GM18907 (cell line): Measurements from ENCODE around the gene ZNF138.

Source experiments
- ATAC-seq: cut with Tn5 transposase; IDR thresholded peaks from one replicate; pipeline ENCODE4 v1.9.1; 2021; ENCODE audit warnings: mild to moderate bottlenecking, moderate library complexity; ENCODE audit not compliant: unreplicated experiment

Gene ZNF138

GRCh38 chr7:64874562-64875250 is 80.5 kb downstream of the ZNF138 start:
- no peak for ATAC-seq

DNA sequence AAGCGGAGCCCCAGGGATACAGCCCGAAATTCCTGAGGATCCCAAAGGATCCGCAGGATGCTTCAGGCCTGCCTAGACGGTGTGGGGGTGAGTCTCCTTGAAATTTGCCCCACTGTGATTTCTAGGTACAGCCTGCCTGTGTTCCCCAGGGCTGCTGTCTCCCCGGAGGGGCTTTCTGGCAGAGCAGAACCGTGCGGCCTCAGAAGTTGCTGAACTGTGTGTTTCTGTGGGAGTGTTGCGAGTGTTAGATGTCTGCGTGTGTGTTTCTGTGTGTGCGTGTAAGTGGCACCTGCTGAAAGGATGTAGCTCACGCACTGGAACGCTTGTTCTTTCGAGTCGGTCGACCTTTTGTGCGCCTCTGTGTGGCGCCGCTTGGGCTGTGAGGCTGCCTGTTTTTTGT is 81.0 kb downstream of the ZNF138 start:
- no peak for ATAC-seq

- no peak for ATAC-seq
Measured at GRCh38 chr7:64875658-64876406, 81.6 kb downstream of the ZNF138 start.

DNA sequence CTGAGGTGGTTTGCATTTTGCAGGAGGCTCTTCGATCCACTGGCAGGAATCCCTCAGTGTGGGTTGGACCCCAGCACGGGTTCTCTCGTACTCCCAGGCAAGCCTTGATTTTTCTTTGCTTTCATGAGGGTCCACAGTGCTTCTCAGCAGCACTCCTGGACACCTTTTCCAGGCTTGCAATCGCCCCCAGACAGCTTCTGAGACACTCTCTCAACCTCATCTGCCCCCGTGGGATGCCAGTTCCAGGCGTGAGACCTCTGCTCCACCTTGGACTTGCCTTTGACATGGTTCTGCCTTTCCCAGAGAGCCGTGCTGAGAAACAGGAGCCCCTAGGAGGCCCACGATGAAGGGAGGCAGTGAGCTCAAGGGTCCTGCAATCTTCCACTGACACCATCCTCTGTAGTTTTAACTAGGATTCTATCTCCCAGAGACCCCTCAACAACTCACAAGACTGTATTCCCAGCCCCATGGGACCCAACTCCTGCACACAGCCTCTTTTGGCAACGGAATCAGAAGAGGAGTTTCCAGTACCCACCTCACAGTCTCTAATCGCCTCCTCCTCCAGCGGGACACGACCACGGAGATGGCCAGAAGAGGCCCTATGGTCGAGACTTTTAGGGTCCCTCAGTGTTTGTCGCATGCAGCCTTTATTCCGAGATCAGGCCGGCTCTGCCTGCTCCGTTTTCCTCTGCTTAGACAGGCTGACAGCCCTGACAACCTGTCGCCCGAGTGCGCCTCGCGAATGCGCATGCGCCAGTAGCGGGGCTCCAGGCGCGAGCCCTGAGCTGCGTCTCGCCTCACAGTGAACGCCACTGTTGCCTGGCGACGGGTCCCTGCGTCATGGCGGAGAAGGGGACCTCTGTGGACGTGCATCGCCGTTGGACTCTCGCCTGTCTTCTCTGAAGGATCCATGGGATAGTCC is 82.8 kb downstream of the ZNF138 start:
- ATAC-seq = no peak

DNA sequence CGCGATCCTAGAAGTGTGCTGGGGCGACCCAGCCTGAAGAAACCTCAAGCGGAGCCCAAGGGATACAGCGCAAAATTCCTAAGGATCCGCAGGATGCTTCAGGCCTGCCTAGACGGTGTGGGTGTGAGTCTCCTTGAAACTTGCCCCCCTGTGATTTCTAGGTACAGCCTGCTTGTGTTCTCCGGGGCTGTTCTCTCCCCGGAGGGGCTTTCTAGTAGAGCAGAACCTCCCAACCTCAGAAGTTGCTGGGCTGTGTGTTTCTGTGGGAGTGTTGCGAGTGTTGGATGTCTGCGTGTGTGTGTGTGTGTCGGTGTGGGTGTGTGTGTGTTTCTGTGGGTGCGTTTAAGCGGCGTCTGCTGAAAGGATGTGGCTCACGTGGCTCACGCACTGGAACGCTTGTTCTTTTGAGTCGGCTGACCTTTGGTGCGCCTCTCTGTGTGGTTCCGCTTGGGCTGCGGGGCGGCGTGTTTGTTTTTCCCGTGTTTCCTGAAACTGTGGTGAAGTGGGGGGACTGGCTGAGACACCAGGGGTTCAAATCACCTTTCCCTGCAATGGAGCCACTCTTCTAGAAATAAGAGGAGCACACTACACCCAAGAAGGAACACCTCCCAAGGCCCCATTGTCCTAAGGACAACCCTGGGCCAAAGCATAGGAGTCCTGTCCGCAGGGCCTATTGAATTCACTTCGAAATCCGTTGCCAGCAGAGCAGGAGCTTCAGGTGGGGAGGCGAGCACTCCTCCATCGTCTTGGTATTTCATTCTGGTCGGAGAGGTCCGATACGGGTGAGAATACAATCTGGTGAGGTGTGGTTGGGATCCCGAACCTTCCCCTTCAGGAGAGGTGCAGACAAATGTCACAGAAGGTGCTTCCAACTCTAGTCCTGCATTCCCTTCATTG is 83.7 kb downstream of the ZNF138 start:
- no peak for ATAC-seq

- no peak for ATAC-seq
Measured at GRCh38 chr7:64878684-64879083, 84.5 kb downstream of the ZNF138 start.

DNA sequence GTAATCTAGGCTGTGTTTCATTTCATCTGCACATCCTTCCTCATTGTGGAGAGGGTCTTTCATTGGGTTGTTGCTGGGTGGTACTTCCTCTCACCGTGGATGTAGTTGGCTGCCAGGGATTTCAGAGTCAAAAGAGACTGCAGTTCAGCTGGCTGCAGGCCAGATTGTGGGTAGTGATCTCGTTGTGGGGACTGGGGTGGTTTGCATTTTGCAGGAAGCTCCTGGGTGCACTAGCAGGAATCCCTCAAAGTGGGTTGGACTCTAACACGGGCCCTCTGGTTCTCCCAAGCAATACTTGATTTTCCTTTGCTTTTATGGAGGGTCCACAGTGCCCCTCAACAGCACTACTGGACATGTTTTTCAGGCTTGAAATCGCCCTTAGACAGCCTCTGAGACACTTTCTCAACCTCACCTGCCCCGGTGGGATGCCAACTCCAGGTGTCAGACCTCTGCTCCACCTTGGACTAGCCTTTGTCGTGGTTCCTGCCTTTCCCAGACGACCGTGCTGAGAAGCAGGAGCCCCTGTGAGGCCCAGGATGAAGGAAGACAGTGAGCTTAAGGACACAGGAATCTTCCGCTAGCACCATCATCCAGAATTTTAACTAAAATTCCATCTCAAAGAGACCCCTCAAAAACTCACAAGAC is 85.0 kb downstream of the ZNF138 start:
- no peak for ATAC-seq

- no peak for ATAC-seq
Measured at GRCh38 chr7:64879800-64880199, 85.6 kb downstream of the ZNF138 start.

DNA sequence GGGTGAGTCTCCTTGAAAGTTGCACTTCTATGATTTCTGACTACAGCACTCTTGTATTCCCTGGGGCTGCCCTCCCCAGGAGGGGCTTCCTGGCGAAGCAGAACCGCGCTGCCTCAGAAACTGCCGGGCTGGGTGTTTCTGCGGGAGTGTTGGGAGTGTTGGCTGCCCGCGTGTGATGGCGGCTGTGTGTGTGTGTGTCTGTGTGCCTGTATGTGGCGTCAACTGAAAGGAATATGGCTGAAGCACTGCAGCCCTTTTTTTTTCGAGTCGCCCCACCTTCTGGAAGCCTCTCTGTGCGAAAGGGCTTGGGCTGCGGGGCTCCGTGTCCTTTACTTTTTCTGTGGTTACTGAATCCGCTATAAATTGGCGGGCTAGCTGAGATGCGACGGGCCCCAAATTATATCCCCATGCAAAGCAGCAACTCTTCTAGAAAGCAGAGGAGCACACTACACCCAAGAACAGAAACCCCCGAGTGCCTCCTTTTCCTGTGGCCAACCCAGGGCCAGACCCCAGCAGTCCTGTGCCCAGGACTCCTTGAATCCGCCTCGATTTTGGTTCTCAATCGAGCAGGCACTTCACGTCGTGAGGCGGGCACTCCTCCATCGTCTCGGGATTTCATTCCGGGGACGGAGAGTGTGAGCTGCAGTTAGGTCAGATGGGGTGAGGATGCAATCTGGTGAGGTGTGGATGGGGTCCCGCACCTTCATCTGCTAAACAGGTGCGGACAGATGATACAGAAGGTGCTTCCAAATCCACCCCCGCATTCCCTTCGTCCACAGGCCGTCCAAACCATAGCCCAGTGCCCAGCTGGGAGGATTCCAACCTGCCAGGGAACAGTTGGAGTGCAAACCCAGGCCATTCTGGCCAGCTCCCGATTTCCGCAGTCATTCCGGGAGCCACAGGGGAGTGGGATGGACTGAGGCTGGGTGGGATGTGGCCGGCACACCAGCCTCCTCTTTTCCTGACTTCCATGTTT is 86.4 kb downstream of the ZNF138 start:
- ATAC-seq = no peak

DNA sequence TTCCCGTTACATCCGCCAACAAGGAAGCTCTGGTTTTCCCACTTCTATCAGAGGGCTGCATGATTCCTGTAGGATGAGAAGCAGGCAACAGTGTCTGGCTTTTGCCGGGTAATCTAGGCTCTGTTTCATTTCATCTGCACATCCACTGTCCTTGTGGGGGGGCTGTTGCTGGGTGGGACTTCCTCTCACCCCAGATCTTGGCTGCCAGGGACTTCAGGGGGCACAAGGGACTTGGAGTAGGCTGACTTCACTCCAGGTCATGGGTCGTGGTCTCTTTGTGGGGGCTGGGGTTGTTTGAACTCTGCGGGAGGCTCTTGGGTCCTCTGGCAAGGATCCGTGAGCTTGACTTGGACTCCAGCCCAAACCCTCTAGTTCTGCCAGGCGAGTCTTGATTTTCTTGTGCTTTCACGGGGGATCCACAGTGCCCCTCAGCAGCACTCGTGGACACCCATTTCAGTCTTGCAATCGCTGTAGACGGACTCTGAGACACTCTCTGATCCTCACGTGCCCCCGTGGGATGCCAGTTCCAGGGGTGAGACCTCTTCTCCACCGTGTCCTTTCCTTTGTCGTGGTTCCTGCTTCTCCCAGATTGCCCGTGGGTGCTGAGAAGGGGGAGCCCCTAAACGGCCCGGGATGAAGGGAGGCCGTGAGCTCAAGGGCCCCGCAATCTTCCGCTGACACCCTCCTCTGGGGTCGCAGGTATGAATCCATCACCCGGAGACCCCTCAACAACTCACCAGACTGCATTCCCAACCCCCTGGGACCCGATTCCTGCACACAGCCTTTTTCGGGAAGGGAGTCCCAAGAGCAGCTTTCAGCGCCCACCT is 87.4 kb downstream of the ZNF138 start:
- no peak for ATAC-seq

GRCh38 chr7:64882341-64883112 is 88.3 kb downstream of the ZNF138 start:
- ATAC-seq = no peak
